ENCODE results near the gene PLXDC1. TPM values are rescaled to one million over a fixed set of nuclear protein-coding genes. Genes with fewer than 3 reads are reported as not detected.

The PLXDC1 gene
- total and polyA plus RNA-seq, 2 of the 13 experiments (the other 11 are each of a cell fraction or from before 2014, with no cell fraction given), result not detected

- TF ChIP-seq RNF219 (CRISPR knock-in tag; IDR thresholded peaks at IDR 0.05), result no peak
- no peak for TF ChIP-seq MEF2D (CRISPR knock-in tag; IDR thresholded peaks at IDR 0.05)
- no peak for TF ChIP-seq MYPOP (CRISPR knock-in tag; IDR thresholded peaks at IDR 0.05)
- no peak for TF ChIP-seq MAF1 (CRISPR knock-in tag; IDR thresholded peaks at IDR 0.05; ENCODE audit: borderline replicate concordance)
These were observed 54.3 kb downstream of the PLXDC1 start (continued) for GRCh38 chr17:39097150-39097519.

DNA sequence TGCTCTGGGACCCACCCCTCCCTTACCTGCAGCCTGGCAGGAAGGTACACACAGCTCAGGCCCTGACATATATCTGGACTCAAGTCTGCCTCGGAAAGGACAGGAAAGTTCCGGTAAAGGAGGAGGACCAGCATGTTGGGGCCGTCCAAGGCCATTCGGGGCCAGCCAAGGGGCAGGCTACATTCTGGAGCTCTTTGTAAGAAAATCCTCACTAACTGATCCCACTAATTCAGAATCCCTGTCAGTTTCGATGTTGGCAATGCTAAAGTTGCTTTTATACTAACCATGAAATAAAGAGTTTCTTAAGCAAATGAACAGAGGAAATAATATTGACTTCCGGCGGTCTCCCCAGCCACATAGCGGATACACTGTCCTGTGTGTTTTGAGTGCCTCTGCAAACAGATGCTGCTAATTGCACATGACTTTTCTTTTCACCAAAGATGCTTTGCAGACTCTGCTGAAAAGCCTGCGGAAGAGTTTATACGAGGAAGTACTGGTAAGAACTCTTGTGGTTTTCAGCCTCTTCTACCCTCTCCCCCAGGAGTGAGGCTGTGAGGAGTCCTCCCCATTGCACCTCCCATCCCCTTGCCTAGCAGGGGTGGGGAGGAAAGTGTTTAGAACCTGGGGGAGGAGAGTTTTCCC is 54.8 kb downstream of the PLXDC1 start:
- H3K4me3 ChIP-seq (replicated peaks in 1 of 3; ENCODE audit: insufficient read depth in 1 of 3, low read depth in 2 of 3, low read length in 3 of 3), result no peak overlapping the region
- ChIA-PET POLR2A (no interaction called here), CTCF (ENCODE audit: low intra/inter-chr PET ratio, low total read pairs) (no interaction called here)
- H3K4me2 ChIP-seq (ENCODE audit: low read depth, low read length), result no peak overlapping the region
- no peaks in the 10 kb centered on the region for H3K9me3 ChIP-seq (ENCODE audit: low read length)
- H3K9ac ChIP-seq (ENCODE audit: insufficient read depth, low read depth, low read length), result no peak overlapping the region
- DNase-seq (ENCODE audit: low spot score) (no peak), FAIRE-seq (no peak), ATAC-seq (no peak)
- H2AFZ ChIP-seq (ENCODE audit: low read length), result no peak overlapping the region
- H3K4me1 ChIP-seq (ENCODE audit: insufficient read depth, low read length), result peaks cover 25% of the 10 kb centered on the region
- in situ Hi-C loops (cut with HindIII; ENCODE audit: extremely low pct_ligation_motif_present, low pct_unique_long_range_greater_than_20kb) (no loop called here), intact Hi-C loops (cut with micrococcal nuclease; ENCODE audit: unreplicated experiment) (loop anchor here (5.0 kb wide), 1 partner anchor 374 kb away; no protein-coding TSS in a partner anchor)
- no peaks in the 10 kb centered on the region for H3K79me2 ChIP-seq (ENCODE audit: insufficient read depth, low read length)
- H4K20me1 ChIP-seq (ENCODE audit: insufficient read depth, low read length), result no peaks in the 10 kb centered on the region
- peaks cover 6 to 73% of the 10 kb centered on the region in 2 experiments; a peak in 4 of 5 replicates for H3K27me3 ChIP-seq (ENCODE audit: control insufficient read depth in 1 of 2, insufficient read depth in 2 of 2, low read length in 2 of 2)
- peak; percentile 74 for TF ChIP-seq ZNF121 (CRISPR knock-in tag; IDR thresholded peaks at IDR 0.05)
- no peak for TF ChIP-seq ATAD3A (CRISPR knock-in tag; IDR thresholded peaks at IDR 0.05)
- TF ChIP-seq ZNF3 (CRISPR knock-in tag; IDR thresholded peaks at IDR 0.05), result no peak
- WGBS (ENCODE audit: low lambda C conversion rate), result 37% methylated on average over 10 of the region's 10 CpGs
- BruUV-seq (replicated peaks), result no TSS peak
- H3K36me3 ChIP-seq (replicated peaks in 1 of 2; ENCODE audit: control insufficient read depth in 1 of 2, insufficient read depth in 2 of 2, low read length in 2 of 2), result no peaks in the 10 kb centered on the region
- H3K27ac ChIP-seq (ENCODE audit: extremely low read length, insufficient read depth, low read length), result no peak overlapping the region
